OCI-LY7 (cell line): Measurements from ENCODE around the gene FAM168B.

Experiments used
- EZH2phosphoT487 ChIP-seq: fragments of 200-600 bp; sonication (generic); IDR thresholded peaks from 2 replicates; pipeline ENCODE4 v1.6.1; 2018; ENCODE audit warnings: low read depth, borderline replicate concordance, mild to moderate bottlenecking, mixed run types, antibody characterized with exemption, low read length, moderate library complexity, mixed read lengths
- TF ChIP-seq, protein P1 (sequence below): fragments of 200-600 bp; sonication (generic); conservative IDR thresholded peaks from 2 replicates; pipeline ENCODE4 v1.5.1; 2014; ENCODE audit warnings: mild to moderate bottlenecking, antibody characterized with exemption, low read length, moderate library complexity, mixed read lengths

GRCh38 chr2:131077966-131078365, 15.3 kb downstream of the FAM168B start:
- TF ChIP-seq, protein P1, sequence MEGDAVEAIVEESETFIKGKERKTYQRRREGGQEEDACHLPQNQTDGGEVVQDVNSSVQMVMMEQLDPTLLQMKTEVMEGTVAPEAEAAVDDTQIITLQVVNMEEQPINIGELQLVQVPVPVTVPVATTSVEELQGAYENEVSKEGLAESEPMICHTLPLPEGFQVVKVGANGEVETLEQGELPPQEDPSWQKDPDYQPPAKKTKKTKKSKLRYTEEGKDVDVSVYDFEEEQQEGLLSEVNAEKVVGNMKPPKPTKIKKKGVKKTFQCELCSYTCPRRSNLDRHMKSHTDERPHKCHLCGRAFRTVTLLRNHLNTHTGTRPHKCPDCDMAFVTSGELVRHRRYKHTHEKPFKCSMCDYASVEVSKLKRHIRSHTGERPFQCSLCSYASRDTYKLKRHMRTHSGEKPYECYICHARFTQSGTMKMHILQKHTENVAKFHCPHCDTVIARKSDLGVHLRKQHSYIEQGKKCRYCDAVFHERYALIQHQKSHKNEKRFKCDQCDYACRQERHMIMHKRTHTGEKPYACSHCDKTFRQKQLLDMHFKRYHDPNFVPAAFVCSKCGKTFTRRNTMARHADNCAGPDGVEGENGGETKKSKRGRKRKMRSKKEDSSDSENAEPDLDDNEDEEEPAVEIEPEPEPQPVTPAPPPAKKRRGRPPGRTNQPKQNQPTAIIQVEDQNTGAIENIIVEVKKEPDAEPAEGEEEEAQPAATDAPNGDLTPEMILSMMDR: no peak
- no peak for TF ChIP-seq EZH2phosphoT487
